Measurements from ENCODE around the gene ZNF621. TPM values are rescaled to one million over a fixed set of nuclear protein-coding genes. Genes with fewer than 3 reads are reported as not detected.
"Not testable (repeated sequence)": the region's sequence is repeated elsewhere in the genome, so short reads cannot be mapped to it uniquely, and the experiment has no call there.

The ZNF621 gene
- total and polyA plus RNA-seq, 2 donors (not counting 1 experiment from before 2014, with no cell fraction given) = 23.1 to 23.3 TPM

- Histone ChIP-seq H3K4me3 (replicated peaks in 1 of 4; ENCODE audit: control extremely low read depth in 1 of 4, insufficient read depth in 1 of 4, low read depth in 3 of 4, low read length in 4 of 4) (no peak overlapping the region), H3K27me3 (ENCODE audit: control insufficient read depth, insufficient read depth, low read length) (no peaks in the 10 kb centered on the region), H3K36me3 (ENCODE audit: control insufficient read depth, insufficient read depth, low read length) (no peaks in the 10 kb centered on the region), H3K27ac (ENCODE audit: insufficient read depth, low read length) (no peak overlapping the region), H3K9me3 (ENCODE audit: control insufficient read depth, insufficient read depth, low read depth, low read length) (no peaks in the 10 kb centered on the region), H2AFZ (ENCODE audit: low read length) (no peak overlapping the region), H3K79me2 (ENCODE audit: control insufficient read depth, insufficient read depth, low read length) (no peaks in the 10 kb centered on the region), H3K4me2 (ENCODE audit: extremely low read depth, insufficient read depth, low read length) (no peak overlapping the region), H4K20me1 (ENCODE audit: control insufficient read depth, extremely low read depth, insufficient read depth, low read length) (no peaks in the 10 kb centered on the region), H3K9ac (ENCODE audit: insufficient read depth, low read length) (no peak overlapping the region), H3K4me1 (ENCODE audit: control insufficient read depth, extremely low read depth, insufficient read depth, low read length) (no peaks in the 10 kb centered on the region)
- DNase-seq (ENCODE audit: low read depth in 2 of 2) = peak in 1 of 2 donors; percentile 20
- TF ChIP-seq CTCF (conservative IDR thresholded peaks at IDR 0.05 in 1 of 2, IDR thresholded peaks at IDR 0.05 in 1 of 2; ENCODE audit: low read depth in 1 of 2, low read length in 2 of 2) = no peak
- TF ChIP-seq EZH2 (IDR thresholded peaks at IDR 0.05; ENCODE audit: low read length, missing control alignments) = no peak
These were observed 32.9 kb downstream of the ZNF621 start for GRCh38 chr3:40557575-40558161.

GRCh38 chr3:40562482-40562881, 37.7 kb downstream of the ZNF621 start:
- H3K9me3 ChIP-seq (ENCODE audit: control insufficient read depth, insufficient read depth, low read depth, low read length); H2AFZ ChIP-seq (ENCODE audit: low read length); H3K36me3 ChIP-seq (ENCODE audit: control insufficient read depth, insufficient read depth, low read length); H3K4me1 ChIP-seq (ENCODE audit: control insufficient read depth, extremely low read depth, insufficient read depth, low read length); H3K4me3 ChIP-seq (replicated peaks in 1 of 4; ENCODE audit: control extremely low read depth in 1 of 4, insufficient read depth in 1 of 4, low read depth in 3 of 4, low read length in 4 of 4); H3K27ac ChIP-seq (ENCODE audit: insufficient read depth, low read length); DNase-seq (ENCODE audit: low read depth in 2 of 2); H3K79me2 ChIP-seq (ENCODE audit: control insufficient read depth, insufficient read depth, low read length); H4K20me1 ChIP-seq (ENCODE audit: control insufficient read depth, extremely low read depth, insufficient read depth, low read length); H3K9ac ChIP-seq (ENCODE audit: insufficient read depth, low read length); H3K4me2 ChIP-seq (ENCODE audit: extremely low read depth, insufficient read depth, low read length); H3K27me3 ChIP-seq (ENCODE audit: control insufficient read depth, insufficient read depth, low read length): not testable (repeated sequence)

GRCh38 chr3:40565629-40566028, 40.9 kb downstream of the ZNF621 start:
- not testable (repeated sequence) for H3K4me3 ChIP-seq (replicated peaks in 1 of 4; ENCODE audit: control extremely low read depth in 1 of 4, insufficient read depth in 1 of 4, low read depth in 3 of 4, low read length in 4 of 4); H4K20me1 ChIP-seq (ENCODE audit: control insufficient read depth, extremely low read depth, insufficient read depth, low read length); DNase-seq (ENCODE audit: low read depth in 2 of 2); H3K36me3 ChIP-seq (ENCODE audit: control insufficient read depth, insufficient read depth, low read length); H3K4me2 ChIP-seq (ENCODE audit: extremely low read depth, insufficient read depth, low read length); H3K4me1 ChIP-seq (ENCODE audit: control insufficient read depth, extremely low read depth, insufficient read depth, low read length); H3K9ac ChIP-seq (ENCODE audit: insufficient read depth, low read length); H3K27ac ChIP-seq (ENCODE audit: insufficient read depth, low read length); H3K79me2 ChIP-seq (ENCODE audit: control insufficient read depth, insufficient read depth, low read length); H3K27me3 ChIP-seq (ENCODE audit: control insufficient read depth, insufficient read depth, low read length); H3K9me3 ChIP-seq (ENCODE audit: control insufficient read depth, insufficient read depth, low read depth, low read length); H2AFZ ChIP-seq (ENCODE audit: low read length)

GRCh38 chr3:40566694-40567093, 41.9 kb downstream of the ZNF621 start:
- no peaks in the 10 kb centered on the region for H3K79me2 ChIP-seq (ENCODE audit: control insufficient read depth, insufficient read depth, low read length)
- H3K4me3 ChIP-seq (replicated peaks in 1 of 4; ENCODE audit: control extremely low read depth in 1 of 4, insufficient read depth in 1 of 4, low read depth in 3 of 4, low read length in 4 of 4) = no peak overlapping the region
- H3K36me3 ChIP-seq (ENCODE audit: control insufficient read depth, insufficient read depth, low read length) = no peaks in the 10 kb centered on the region
- DNase-seq (ENCODE audit: low read depth in 2 of 2) = no peak
- no peaks in the 10 kb centered on the region for H3K4me1 ChIP-seq (ENCODE audit: control insufficient read depth, extremely low read depth, insufficient read depth, low read length)
- no peak overlapping the region for H2AFZ ChIP-seq (ENCODE audit: low read length)
- no peak overlapping the region for H3K9ac ChIP-seq (ENCODE audit: insufficient read depth, low read length)
- H3K27me3 ChIP-seq (ENCODE audit: control insufficient read depth, insufficient read depth, low read length) = no peaks in the 10 kb centered on the region
- H4K20me1 ChIP-seq (ENCODE audit: control insufficient read depth, extremely low read depth, insufficient read depth, low read length) = no peaks in the 10 kb centered on the region
- TF ChIP-seq EZH2 (IDR thresholded peaks at IDR 0.05; ENCODE audit: low read length, missing control alignments) (no peak), CTCF (conservative IDR thresholded peaks at IDR 0.05 in 1 of 2, IDR thresholded peaks at IDR 0.05 in 1 of 2; ENCODE audit: low read depth in 1 of 2, low read length in 2 of 2) (no peak)
- H3K27ac ChIP-seq (ENCODE audit: insufficient read depth, low read length) = no peak overlapping the region
- no peak overlapping the region for H3K4me2 ChIP-seq (ENCODE audit: extremely low read depth, insufficient read depth, low read length)
- H3K9me3 ChIP-seq (ENCODE audit: control insufficient read depth, insufficient read depth, low read depth, low read length) = no peaks in the 10 kb centered on the region
